ENCODE measurements around the gene GALNTL6.

- TF ChIP-seq CTCF (optimal IDR thresholded peaks at IDR 0.05 in 1 of 3, IDR thresholded peaks at IDR 0.05 in 1 of 3, conservative IDR thresholded peaks at IDR 0.05 in 1 of 3; ENCODE audit: extremely low read depth in 1 of 3, insufficient read depth in 2 of 3, low read length in 3 of 3): no peak
- TF ChIP-seq EZH2 (IDR thresholded peaks at IDR 0.05; ENCODE audit: low read length): no peak
Measured at GRCh38 chr4:172521680-172522079, 708.5 kb downstream of the GALNTL6 start.

All from keratinocyte (primary cell).